Effector memory CD8-positive, alpha-beta T cell (primary cell): ENCODE data around the gene ZNF18.
"Not testable (repeated sequence)": the region's sequence is repeated elsewhere in the genome, so short reads cannot be mapped to it uniquely, and the experiment has no call there.

ENCODE experiments used
- ATAC-seq: fragments of 150-1000 bp; cut with Tn5 transposase; replicated peaks from 2 replicates; pipeline ENCODE4 v1.10.0; 2021; ENCODE audit warnings: mild to moderate bottlenecking, moderate library complexity
- DNase-seq, 3 experiments: peaks; one replicate each; pipeline ENCODE4 v3.0.0; 2021
- H3K27ac Mint-ChIP-seq, 2 donors: one replicate each; pipeline ENCODE4 v1.8.0; 2022; ENCODE audit warnings: mild to moderate bottlenecking in 2 of 2, mixed read lengths in 2 of 2, moderate library complexity in 2 of 2
- H3K27me3 Mint-ChIP-seq, 2 donors: one replicate each; pipeline ENCODE4 v1.8.0; 2022; ENCODE audit warnings: mixed read lengths in 2 of 2
- H3K36me3 Mint-ChIP-seq: one replicate; pipeline ENCODE4 v1.8.0; 2022; ENCODE audit warnings: mild to moderate bottlenecking, moderate library complexity, mixed read lengths; ENCODE audit not compliant: insufficient read depth
- H3K4me1 Mint-ChIP-seq, 2 donors: one replicate each; pipeline ENCODE4 v1.8.0; 2022; ENCODE audit warnings: low read depth in 2 of 2, mixed read lengths in 2 of 2
- H3K4me3 Mint-ChIP-seq, 2 donors: one replicate each; pipeline ENCODE4 v1.8.0; 2022; ENCODE audit warnings: mild to moderate bottlenecking in 2 of 2, mixed read lengths in 2 of 2, moderate library complexity in 2 of 2
- H3K9me3 Mint-ChIP-seq, 2 donors: one replicate each; pipeline ENCODE4 v1.8.0; 2022; ENCODE audit warnings: mixed read lengths in 2 of 2

The ZNF18 gene

DNA sequence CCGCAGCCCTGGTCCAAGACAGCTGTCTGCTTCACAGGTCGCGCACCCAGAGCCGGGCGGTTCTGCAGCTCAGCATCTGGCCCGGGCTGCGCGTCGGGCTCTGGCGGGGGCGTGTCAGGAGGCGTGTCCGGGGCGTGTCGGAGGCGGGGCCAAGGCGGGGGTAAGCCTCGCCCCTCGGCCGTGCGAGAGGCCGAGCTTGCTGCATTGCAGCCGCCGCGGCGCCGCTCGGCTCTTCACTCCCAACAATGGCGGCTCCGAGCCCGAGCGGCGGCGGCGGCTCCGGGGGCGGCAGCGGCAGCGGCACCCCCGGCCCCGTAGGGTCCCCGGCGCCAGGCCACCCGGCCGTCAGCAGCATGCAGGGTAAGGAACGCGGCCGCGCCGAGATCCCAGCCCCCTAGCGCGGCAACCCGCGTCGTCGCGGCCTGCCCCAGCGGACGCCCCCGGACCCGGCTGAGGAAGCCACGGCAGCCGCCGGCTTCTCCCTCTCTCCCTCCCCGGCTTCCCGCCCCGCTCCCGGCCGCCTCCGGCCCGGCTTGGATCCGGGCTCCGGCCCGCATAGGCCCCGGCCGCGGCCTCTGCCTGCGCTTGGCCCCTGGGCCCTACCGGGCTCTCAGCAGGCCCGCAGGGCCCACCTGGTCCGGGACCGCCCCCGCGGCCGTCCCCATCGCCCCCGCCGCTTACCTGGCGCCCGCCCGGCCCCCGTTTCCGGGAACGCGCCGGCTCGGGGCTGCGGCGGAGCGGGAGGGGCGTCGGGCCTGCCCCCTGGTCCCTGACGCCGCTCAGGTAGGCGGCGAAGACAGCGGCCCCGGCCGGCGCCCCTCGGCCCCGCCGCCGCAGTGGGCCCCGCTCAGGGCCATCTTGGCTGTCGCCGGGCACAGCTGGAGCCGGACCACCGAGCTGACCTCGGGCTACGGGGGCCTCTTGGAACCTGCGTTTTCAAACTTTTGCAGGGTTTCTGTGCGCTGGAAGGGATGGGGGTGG, 23.7 kb upstream of the ZNF18 start, which contains the start of gene MAP2K4:
Gene MAP2K4, plus strand, starts transcription at position 236 of the 981 bp plus-strand sequence. Its CDS starts 10 bp downstream, at position 246.
- H3K27ac Mint-ChIP-seq: peak within 1 kb of the TSS; percentile 67 to 86
- ATAC-seq (peak; percentile 96), DNase-seq (peak; percentile 97 to 99 (median 99))
- H3K27me3 Mint-ChIP-seq: no peaks in the 10 kb centered on the region
- H3K36me3 Mint-ChIP-seq: peaks cover 4% of the 10 kb centered on the region
- peak within 1 kb of the TSS; percentile 71 to 74 for H3K4me3 Mint-ChIP-seq
- H3K4me1 Mint-ChIP-seq: peaks cover 15 to 44% of the 10 kb centered on the region in 2 donors
- no peaks in the 10 kb centered on the region for H3K9me3 Mint-ChIP-seq

DNA sequence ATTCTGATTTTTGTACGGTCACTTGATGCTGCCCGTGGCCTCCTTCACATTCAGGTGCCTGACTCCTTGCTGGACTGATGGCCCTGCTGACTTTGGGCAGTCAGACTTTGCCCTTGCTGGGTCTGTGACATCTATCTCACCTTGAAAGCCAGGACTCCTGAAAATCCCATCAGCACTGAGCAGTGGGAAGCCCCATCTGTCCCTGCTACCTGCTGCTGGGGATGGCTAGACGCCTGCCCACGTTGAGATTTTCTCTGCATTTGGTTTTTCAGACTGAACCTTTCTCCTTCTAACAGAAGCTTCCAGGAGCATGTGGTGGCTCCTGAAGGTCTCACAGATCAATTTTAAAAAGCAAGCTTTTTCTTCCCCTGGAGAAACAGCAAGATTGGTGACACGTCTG, 10.2 kb upstream of the ZNF18 start:
- H3K36me3 Mint-ChIP-seq: no peaks in the 10 kb centered on the region
- H3K27ac Mint-ChIP-seq: no peak overlapping the region
- no peaks in the 10 kb centered on the region for H3K4me1 Mint-ChIP-seq
- ATAC-seq (no peak), DNase-seq (no peak)
- peaks cover 7 to 30% of the 10 kb centered on the region in 2 donors for H3K27me3 Mint-ChIP-seq
- H3K4me3 Mint-ChIP-seq: no peak overlapping the region
- no peaks in the 10 kb centered on the region for H3K9me3 Mint-ChIP-seq

DNA sequence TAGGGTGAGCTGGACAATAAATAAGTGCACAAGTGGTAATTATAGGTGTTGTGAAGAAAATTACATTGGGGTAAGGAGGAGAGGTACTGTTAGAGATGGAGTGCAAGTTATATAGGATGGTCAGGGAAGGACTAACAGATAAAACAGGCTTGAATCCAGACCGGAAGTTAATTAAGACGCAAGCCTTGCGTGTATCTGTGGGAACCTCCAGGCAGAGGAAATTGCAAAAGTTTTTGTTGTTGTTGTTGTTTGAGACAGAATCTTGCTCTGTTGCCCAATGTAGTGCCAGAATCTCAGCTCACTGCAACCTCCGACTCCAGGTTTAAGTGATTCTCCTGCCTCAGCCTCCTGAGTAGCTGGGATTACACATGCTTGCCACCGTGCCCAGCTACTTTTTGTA, 2.4 kb upstream of the ZNF18 start:
- no peak overlapping the region for H3K27ac Mint-ChIP-seq
- peaks cover 8% of the 10 kb centered on the region for H3K36me3 Mint-ChIP-seq
- no peak for ATAC-seq
- H3K27me3 Mint-ChIP-seq: no peaks in the 10 kb centered on the region
- peaks cover 3 to 4% of the 10 kb centered on the region in 2 donors for H3K9me3 Mint-ChIP-seq
- H3K4me1 Mint-ChIP-seq: peaks cover 10 to 18% of the 10 kb centered on the region in 2 donors
- no peak for DNase-seq
- H3K4me3 Mint-ChIP-seq: no peak overlapping the region

DNA sequence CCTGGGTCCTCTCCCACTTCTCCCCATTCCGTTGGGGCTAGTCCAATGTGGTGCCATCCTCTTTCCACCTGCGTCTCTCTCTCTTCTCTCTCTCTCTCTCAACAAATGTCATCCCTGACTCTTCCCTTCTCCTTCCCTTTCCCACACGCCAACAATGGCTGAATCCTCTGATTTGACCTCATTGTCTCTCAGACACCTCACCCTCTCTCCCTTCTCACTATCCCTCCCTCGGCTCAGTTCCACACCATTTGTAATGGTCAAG, 628 bp upstream of the ZNF18 start:
- H3K27ac Mint-ChIP-seq: peak overlapping the region; percentile 74 to 88
- H3K36me3 Mint-ChIP-seq: peaks cover 11% of the 10 kb centered on the region
- H3K4me1 Mint-ChIP-seq: peaks cover 10 to 26% of the 10 kb centered on the region in 2 donors
- ATAC-seq (no peak), DNase-seq (no peak)
- no peaks in the 10 kb centered on the region for H3K27me3 Mint-ChIP-seq
- peak overlapping the region; percentile 81 to 93 for H3K4me3 Mint-ChIP-seq
- peaks cover 3 to 4% of the 10 kb centered on the region in 2 donors for H3K9me3 Mint-ChIP-seq

DNA sequence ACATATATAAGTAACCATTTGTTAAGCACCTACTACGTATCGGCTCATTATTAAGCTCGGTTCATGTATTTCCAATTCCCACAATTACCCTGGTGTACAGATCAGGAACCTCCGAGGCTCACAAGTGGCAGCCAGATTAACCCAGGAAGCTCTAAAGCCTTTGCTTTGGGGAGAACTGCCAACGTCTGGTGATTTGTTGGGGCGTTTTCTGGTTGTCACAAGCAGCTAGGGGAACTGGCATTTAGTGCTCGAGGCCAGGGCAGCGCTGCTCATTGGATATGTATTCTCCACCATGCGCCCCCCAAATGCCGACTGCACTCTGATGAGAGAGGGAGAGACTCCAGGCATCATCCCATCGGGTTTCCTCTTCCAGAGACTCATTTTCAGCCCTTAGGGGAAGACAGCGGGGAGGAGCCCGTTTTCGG, 541 bp downstream of the ZNF18 start:
- Mint-ChIP-seq H3K27ac (peak overlapping the region; percentile 76 to 88), H3K36me3 (peaks cover 17% of the 10 kb centered on the region), H3K4me1 (peaks cover 13 to 29% of the 10 kb centered on the region in 2 donors), H3K9me3 (peaks cover 3 to 4% of the 10 kb centered on the region in 2 donors), H3K27me3 (no peaks in the 10 kb centered on the region), H3K4me3 (peak overlapping the region; percentile 81 to 93)
- ATAC-seq: peak; percentile 40
- DNase-seq: peak in 2 of 3 experiments; percentile 33 to 43

DNA sequence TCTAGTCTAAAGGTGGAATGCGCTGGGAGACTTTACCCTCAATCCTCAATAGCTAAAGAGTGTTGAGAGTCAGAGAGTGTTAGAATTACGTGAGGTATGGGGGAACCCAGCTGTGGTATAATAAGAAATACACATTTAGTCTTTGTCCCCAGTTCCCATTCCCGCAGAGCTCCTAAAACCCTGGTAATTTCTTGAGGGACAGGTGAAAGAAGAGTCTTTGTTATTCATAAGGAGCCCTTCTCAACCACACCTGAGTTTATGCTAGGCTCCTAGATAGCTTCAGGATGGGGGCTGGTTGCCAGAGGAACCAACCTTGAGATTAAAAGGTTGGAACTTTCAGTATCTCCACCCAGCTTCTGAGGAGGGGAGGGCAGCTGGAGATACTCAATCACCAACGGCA, 5.8 kb downstream of the ZNF18 start:
- ATAC-seq (no peak), DNase-seq (no peak)
- peaks cover 32% of the 10 kb centered on the region for H3K36me3 Mint-ChIP-seq
- H3K27ac Mint-ChIP-seq: no peak overlapping the region
- no peaks in the 10 kb centered on the region for H3K9me3 Mint-ChIP-seq
- no peak overlapping the region for H3K4me3 Mint-ChIP-seq
- H3K27me3 Mint-ChIP-seq: no peaks in the 10 kb centered on the region
- peaks cover 15 to 34% of the 10 kb centered on the region in 2 donors for H3K4me1 Mint-ChIP-seq

DNA sequence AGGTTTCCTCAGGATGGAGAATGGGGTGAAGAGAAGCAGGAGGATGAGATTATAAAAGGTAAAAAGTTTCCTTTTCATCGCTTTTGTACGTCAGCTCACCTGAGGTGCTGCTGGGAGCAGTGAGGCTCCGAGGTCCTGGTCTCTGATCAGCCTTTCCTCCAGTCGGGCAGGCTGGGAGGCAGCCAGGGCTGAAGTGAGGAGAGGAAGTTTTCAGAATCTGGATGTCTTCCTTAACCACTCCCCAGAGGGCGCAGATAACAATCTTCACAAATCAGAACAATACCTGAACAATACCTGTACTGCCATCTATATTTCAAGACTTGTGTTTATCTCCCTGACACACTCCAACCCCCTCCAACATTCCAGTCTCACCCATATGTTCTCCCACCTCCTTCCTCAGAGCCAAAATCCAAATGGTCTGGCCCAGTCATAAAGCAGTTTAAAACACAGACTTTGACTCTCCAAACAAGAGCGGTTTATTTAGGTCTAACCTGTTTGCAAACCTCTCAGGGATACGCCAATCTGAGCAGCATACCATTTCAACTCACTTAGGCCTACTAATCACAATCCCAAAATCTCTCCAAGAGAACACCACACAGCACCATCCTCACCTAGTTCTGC, 6.8 kb downstream of the ZNF18 start:
- Mint-ChIP-seq H3K27ac (peak overlapping the region in 1 of 2 donors; percentile 16), H3K9me3 (no peaks in the 10 kb centered on the region), H3K36me3 (peaks cover 32% of the 10 kb centered on the region), H3K4me3 (no peak overlapping the region), H3K4me1 (peaks cover 15 to 30% of the 10 kb centered on the region in 2 donors), H3K27me3 (no peaks in the 10 kb centered on the region)
- ATAC-seq: no peak
- DNase-seq: no peak

DNA sequence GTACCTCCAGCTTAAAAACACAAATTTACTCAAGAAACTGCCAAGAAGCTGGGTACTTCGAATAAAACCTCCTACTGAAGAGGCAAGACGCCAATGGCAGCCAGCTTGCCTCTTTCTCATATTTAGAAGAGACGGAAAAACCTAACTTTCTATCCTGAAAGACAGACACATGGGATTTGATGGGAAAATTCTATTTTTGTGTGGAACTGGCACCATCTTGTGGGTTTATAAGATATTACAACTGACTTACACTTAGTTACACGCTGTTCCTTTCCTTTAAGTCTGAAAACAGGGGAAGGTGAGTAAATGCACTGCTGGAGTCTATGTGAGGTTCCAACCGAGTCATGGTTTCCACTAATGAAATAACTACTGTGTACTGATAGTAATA, 10.3 kb downstream of the ZNF18 start:
- Mint-ChIP-seq H3K27me3 (no peaks in the 10 kb centered on the region), H3K4me3 (no peak overlapping the region), H3K36me3 (peaks cover 42% of the 10 kb centered on the region), H3K9me3 (no peaks in the 10 kb centered on the region), H3K4me1 (peaks cover 9 to 17% of the 10 kb centered on the region in 2 donors), H3K27ac (no peak overlapping the region)
- no peak for ATAC-seq
- no peak for DNase-seq

DNA sequence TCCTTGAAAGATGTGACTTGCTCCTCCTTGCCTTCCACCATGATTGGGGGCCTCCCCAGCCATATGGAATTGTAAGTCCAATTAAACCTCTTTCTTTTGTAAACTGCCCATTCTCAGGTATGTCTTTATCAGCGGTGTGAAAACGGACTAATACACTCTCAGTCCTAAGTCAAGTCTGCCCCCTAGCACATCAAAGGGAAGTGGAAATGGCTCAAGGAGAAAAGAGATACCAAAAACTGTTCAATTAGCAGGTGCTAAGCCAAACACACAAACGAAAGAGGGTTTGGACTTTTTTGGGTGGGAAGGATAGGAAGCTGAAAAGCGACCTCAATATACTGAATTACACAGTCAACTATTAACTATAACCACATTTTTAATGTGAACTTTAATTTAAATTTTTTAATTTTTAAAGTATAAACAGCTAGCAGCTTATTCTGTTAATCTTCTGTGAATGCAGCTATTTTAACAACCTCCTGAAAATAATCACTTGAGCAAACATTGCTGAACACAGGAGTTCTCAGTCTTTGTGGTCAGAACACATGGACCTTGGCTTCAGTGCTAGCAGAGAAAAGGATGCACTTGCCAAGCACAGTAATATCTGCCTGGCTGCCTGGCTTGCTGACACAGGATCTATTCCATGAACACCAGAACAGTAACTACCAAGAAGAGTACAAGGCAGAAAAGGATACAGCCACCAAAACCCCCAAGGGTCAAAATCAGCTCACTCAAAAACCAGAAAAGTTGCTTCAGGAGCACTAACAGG, 10.9 kb downstream of the ZNF18 start:
- Mint-ChIP-seq H3K9me3 (no peaks in the 10 kb centered on the region), H3K27ac (no peak overlapping the region), H3K36me3 (peaks cover 47% of the 10 kb centered on the region), H3K4me1 (peaks cover 8 to 17% of the 10 kb centered on the region in 2 donors), H3K27me3 (no peaks in the 10 kb centered on the region), H3K4me3 (no peak overlapping the region)
- ATAC-seq (no peak), DNase-seq (no peak)

DNA sequence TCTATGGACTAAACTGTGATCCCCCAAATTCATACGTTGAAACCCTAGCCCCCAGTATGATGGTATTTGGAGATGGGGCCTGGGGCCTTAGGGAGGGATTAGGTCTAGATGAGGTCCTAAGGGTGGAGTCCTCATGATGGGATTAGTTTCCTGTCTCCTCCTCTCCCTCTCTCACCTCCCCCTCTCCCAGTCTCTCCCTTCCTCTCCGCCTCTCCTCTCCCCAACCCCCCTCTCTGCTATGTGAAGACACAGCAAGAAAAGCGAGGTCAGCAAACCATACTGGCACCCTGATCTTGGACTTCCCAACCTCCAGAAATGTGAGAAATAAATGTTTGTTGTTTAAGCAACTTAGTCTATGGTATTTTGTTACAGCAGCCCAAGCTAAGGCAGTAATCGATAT, 15.4 kb downstream of the ZNF18 start:
- Mint-ChIP-seq H3K4me3 (no peak overlapping the region), H3K9me3 (no peaks in the 10 kb centered on the region)

DNA sequence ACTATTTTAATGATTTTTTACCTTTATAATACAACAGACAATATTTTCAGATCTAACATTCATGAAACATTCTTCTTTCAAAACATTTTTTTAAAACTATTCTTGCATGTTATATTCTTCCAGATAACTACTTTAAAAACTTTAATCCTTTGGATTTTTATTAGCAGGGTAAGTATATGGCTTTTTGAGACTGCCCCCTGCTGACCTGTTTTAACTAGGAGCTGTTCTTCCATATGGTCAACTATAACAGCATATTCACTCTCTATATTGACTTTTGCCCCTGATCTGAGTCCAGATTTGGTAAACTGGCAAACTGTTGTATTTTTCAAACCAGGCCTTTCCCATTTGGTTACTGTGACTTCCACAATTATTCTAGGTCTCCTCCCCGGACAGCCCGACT, 16.5 kb downstream of the ZNF18 start:
- H3K9me3 Mint-ChIP-seq: no peaks in the 10 kb centered on the region
- ATAC-seq (no peak), DNase-seq (no peak)
- H3K36me3 Mint-ChIP-seq: peaks cover 41% of the 10 kb centered on the region
- no peaks in the 10 kb centered on the region for H3K27me3 Mint-ChIP-seq
- no peak overlapping the region for H3K4me3 Mint-ChIP-seq
- H3K27ac Mint-ChIP-seq: peak overlapping the region in 1 of 2 donors; percentile 33
- H3K4me1 Mint-ChIP-seq: peaks cover 2 to 4% of the 10 kb centered on the region in 2 donors

More for the DNA sequence above, 15.4 kb downstream of the ZNF18 start:
- H3K27me3 Mint-ChIP-seq: no peaks in the 10 kb centered on the region
- no peak overlapping the region for H3K27ac Mint-ChIP-seq
- peaks cover 0 to under 1% of the 10 kb centered on the region in 2 donors for H3K4me1 Mint-ChIP-seq
- DNase-seq (no peak), ATAC-seq (no peak)
- H3K36me3 Mint-ChIP-seq: peaks cover 41% of the 10 kb centered on the region

DNA sequence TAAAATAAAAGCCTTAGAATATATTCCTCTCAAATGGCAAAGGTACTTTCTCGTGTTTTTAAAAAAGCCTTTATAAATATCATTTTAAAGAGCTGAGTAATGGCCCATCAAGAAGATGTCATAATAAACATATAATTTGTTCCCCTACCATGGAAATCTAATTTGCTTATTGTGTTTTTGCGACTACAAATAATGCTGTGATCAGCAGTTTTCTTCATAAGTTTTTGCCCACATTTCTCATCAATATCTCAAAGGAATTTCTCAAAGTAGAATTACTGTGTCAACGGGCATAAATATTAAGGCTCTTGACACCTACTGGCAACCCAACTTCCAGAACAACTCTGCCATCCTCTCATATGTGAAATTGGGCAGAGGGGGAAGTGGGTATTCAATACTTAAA, 17.5 kb downstream of the ZNF18 start:
- peaks cover 40% of the 10 kb centered on the region for H3K36me3 Mint-ChIP-seq

DNA sequence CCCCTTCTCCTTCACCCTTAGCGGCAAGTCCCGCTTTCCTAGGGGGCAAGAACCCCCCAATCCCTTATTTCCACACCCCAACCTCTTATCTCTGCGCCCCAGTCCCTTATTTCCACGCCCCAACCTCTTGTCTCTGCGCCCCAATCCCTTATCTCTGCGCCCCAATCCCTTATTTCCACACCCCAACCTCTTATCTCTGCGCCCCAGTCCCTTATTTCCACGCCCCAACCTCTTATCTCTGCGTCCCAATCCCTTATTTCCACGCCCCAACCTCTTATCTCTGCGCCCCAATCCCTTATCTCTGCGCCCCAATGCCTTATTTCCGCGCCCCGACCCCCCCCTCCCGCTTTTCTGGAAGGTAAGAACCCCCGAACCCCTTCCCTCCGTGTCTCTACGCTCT, 24.5 kb downstream of the ZNF18 start:
- not testable (repeated sequence) for ATAC-seq, H3K4me3 Mint-ChIP-seq, DNase-seq, H3K27ac Mint-ChIP-seq, H3K27me3 Mint-ChIP-seq, H3K36me3 Mint-ChIP-seq, H3K9me3 Mint-ChIP-seq, H3K4me1 Mint-ChIP-seq

More for the DNA sequence above, 17.5 kb downstream of the ZNF18 start:
- H3K27ac Mint-ChIP-seq: no peak overlapping the region
- DNase-seq (no peak), ATAC-seq (no peak)
- no peaks in the 10 kb centered on the region for H3K9me3 Mint-ChIP-seq
- H3K27me3 Mint-ChIP-seq: no peaks in the 10 kb centered on the region
- no peak overlapping the region for H3K4me3 Mint-ChIP-seq
- H3K4me1 Mint-ChIP-seq: peaks cover 2 to 4% of the 10 kb centered on the region in 2 donors
